Stimulated activated CD4-positive, alpha-beta T cell treated with anti-CD3 and anti-CD28 coated beads, Interleukin-15, amount 100 ng/mL, for 1 hour (primary cell): ENCODE results near the gene AURKA.
"Not testable (repeated sequence)": the region's sequence is repeated elsewhere in the genome, so short reads cannot be mapped to it uniquely, and the experiment has no call there.

Experiments
- DNase-seq, 2 donors: peaks; one replicate each; pipeline ENCODE4 v3.0.0-alpha.2; 2020; ENCODE audit warnings: low read depth in 1 of 2, low spot score in 1 of 2

Gene AURKA

GRCh38 chr20:56360133-56360907 is 31.7 kb downstream of the AURKA start:
- no peak for DNase-seq

- DNase-seq: no peak
Measured at GRCh38 chr20:56359212-56360132, 32.5 kb downstream of the AURKA start.

GRCh38 chr20:56358600-56359211 is 33.3 kb downstream of the AURKA start, which contains the start of gene FAM210B:
TSS of gene FAM210B (plus strand) at chr20:56358974. CDS start at chr20:56359006, 32 bp downstream.
- peak; percentile 72 to 73 for DNase-seq

- DNase-seq: no peak
Measured at GRCh38 chr20:56358070-56358469, 33.9 kb downstream of the AURKA start.

GRCh38 chr20:56353356-56353755 is 38.7 kb downstream of the AURKA start:
- DNase-seq: no peak

GRCh38 chr20:56352345-56353055 is 39.5 kb downstream of the AURKA start:
- no peak for DNase-seq

- DNase-seq: no peak
Measured at GRCh38 chr20:56350842-56351241, 41.2 kb downstream of the AURKA start.

GRCh38 chr20:56348746-56349145 is 43.3 kb downstream of the AURKA start:
- DNase-seq: no peak

GRCh38 chr20:56348305-56348693 is 43.7 kb downstream of the AURKA start:
- DNase-seq: no peak

GRCh38 chr20:56347628-56348304 is 44.2 kb downstream of the AURKA start:
- DNase-seq: no peak

- no peak for DNase-seq
Measured at GRCh38 chr20:56345911-56346310, 46.1 kb downstream of the AURKA start.

- DNase-seq: peak in 1 of 2 donors; percentile 22
Measured at GRCh38 chr20:56343861-56344381, 48.1 kb downstream of the AURKA start.

- no peak for DNase-seq
Measured at GRCh38 chr20:56342783-56343182, 49.2 kb downstream of the AURKA start.

- DNase-seq: not testable (repeated sequence)
Measured at GRCh38 chr20:56336709-56337108, 55.3 kb downstream of the AURKA start.

GRCh38 chr20:56328861-56329260 is 63.2 kb downstream of the AURKA start:
- DNase-seq: no peak

GRCh38 chr20:56324806-56325205 is 67.2 kb downstream of the AURKA start:
- DNase-seq: no peak

GRCh38 chr20:56323656-56324055 is 68.4 kb downstream of the AURKA start:
- no peak for DNase-seq

GRCh38 chr20:56323206-56323605 is 68.8 kb downstream of the AURKA start:
- no peak for DNase-seq

- DNase-seq: no peak
Measured at GRCh38 chr20:56322681-56323080, 69.3 kb downstream of the AURKA start.
